Activated CD8-positive, alpha-beta memory T cell treated with anti-CD3 and anti-CD28 coated beads for 1 hour (primary cell): ENCODE results near the gene ZNF556.
"Not testable (repeated sequence)": the region's sequence is repeated elsewhere in the genome, so short reads cannot be mapped to it uniquely, and the experiment has no call there.

Experiments used
- DNase-seq, 2 donors: peaks; one replicate each; pipeline ENCODE4 v3.0.0-alpha.2; 2020; ENCODE audit warnings: low read depth in 1 of 2; ENCODE audit errors: extremely low read depth in 1 of 2

ZNF556 gene

DNA sequence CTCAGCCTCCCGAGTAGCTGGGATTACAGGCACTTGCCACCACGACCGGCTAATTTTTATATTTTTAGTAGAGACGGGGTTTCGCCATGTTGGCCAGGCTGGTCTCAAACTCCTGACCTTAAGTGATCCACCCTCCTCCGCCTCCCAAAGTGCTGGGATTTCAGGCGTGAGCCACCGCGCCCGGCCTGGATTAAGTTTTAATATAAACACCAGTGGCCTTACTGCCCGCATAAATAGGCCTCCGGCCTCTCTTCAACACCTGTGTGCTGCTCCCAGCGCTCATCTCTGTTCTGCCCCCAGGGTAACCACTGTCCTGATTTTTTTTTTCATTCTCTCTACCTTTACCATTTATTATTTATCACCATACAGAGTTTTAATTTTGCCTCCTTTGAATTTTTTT is 36.2 kb downstream of the ZNF556 start:
- not testable (repeated sequence) for DNase-seq

DNA sequence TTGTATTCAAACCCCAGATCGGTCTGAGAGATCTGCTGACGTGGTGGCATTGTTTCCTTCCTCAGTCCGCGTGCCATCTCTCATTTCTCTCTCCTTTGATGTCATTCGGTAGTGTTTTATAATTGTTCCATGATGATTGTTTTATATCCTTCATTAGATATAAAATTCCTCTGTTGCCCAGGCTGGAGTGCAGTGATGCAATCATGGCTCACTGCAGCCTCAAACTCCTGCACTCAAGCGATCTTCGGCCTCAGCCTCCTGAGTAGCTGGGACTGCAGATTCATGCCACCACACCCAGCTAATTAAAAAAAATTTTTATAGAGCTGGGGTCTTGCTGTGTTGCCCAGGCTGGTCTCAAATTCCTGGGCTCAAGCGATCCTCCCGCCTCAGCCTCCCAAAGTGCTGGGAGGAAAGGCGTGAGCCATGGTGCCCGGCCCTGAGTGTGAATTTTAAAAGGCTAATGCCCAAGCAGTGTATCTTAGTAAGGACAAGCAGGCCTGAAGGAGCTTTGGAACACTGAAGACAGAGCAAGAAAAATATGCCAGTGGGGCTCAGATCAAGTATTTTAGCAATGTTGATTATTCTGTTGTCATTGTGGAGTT is 38.9 kb downstream of the ZNF556 start:
- no peak for DNase-seq

DNA sequence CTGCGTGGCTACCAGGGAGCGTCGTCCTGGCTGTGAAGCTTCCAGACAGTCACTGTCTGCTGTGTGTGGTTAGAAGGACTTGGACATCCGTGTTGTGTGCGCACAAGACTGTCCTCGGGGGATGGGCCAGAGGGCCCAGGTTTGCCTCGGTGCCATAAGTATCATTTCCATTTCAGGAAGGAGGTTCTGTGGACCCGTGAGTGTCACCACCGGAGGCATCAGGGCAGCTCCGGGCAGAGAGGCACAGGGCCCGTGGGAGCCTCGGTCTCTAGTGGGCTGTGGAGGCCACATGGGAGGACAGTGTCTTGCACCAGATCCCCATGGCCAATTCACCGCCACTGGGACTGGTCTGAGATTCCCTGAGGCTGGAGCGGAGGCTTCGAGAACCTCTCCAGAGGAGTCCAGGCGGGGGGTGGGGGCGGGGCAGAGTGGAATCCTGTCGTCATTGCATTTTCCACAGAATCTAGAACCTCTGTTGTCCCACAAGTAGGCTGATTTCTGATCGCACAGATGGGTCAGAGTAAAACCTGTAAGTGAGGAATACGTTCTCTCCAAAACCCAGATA is 39.6 kb downstream of the ZNF556 start:
- no peak for DNase-seq

DNA sequence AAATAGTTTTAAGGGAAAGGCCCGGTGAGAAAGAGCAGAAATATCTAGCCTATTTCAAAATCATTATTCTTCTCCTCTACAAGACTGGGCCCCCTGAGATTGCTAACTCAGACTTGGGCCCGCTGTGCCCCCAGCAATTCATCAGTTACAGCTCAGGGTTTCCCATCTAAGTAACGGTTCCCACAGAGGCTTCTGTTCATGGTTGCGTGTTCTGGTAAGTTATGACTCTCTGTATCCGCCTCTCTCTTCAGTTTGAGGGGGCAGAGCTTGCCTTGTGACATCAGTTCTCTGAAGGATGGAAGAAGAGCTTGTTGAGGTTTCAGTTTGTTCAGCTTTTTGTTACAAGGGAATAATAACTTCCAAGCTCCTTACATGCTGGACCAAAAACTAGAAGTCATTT is 45.2 kb downstream of the ZNF556 start:
- no peak for DNase-seq

DNA sequence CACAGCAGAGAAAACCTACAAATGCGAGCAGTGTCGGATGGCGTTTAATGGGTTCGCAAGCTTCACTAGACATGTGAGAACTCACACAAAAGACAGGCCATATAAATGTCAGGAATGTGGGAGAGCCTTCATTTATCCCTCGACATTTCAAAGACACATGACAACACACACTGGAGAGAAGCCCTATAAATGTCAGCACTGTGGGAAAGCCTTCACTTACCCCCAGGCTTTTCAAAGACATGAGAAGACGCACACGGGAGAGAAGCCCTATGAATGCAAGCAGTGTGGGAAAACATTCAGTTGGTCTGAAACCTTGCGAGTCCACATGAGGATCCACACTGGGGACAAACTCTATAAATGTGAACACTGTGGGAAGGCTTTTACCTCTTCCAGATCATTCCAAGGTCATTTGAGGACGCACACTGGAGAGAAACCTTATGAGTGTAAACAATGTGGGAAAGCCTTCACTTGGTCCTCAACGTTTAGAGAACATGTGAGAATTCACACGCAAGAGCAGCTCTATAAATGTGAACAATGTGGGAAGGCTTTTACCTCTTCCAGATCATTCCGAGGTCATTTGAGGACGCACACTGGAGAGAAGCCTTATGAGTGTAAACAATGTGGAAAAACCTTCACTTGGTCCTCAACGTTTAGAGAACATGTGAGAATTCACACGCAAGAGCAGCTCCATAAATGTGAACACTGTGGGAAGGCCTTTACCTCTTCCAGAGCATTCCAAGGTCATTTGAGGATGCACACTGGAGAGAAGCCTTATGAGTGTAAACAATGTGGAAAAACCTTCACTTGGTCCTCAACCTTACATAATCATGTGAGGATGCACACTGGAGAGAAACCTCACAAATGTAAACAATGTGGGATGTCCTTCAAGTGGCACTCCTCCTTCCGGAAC is 50.4 kb downstream of the ZNF556 start:
- DNase-seq, result no peak

DNA sequence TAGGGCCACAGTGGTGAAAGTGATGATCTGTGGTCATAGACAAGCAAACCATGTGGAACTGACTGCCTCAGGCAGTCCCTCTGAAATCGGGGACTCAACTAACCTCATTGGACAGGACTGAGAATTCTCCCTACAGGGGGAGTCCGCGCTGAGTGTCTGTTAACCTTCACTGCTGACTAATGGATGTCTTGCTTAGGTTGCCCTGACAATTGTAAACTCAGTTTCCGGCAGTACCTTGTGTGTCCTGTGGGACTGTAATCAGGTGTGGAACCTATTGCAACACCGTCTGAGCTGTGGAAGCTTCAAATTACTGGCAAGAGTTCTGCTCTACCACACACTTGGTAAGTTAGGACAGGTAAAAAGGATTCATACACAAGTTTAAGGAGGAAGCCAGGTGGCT is 55.9 kb downstream of the ZNF556 start:
- no peak for DNase-seq

DNA sequence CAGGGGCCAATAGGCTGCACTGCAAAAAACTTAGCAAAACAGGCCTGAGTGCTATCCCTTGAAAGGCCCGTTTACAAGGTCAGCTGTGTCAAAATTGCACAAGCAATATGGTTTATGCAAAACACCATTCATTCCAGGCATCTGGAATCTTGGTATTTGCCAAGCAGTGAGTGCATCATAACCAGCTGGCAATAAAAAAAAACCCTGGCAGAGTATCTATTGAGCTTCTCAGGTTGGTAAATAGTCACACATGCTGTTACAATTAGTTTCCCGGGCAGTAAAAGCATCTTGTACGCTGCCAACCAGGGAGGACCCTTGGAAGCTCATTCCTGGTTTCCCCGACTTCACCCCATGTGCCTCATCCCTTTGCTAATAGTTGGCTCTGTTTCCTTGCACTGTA is 56.4 kb downstream of the ZNF556 start:
- no peak for DNase-seq

DNA sequence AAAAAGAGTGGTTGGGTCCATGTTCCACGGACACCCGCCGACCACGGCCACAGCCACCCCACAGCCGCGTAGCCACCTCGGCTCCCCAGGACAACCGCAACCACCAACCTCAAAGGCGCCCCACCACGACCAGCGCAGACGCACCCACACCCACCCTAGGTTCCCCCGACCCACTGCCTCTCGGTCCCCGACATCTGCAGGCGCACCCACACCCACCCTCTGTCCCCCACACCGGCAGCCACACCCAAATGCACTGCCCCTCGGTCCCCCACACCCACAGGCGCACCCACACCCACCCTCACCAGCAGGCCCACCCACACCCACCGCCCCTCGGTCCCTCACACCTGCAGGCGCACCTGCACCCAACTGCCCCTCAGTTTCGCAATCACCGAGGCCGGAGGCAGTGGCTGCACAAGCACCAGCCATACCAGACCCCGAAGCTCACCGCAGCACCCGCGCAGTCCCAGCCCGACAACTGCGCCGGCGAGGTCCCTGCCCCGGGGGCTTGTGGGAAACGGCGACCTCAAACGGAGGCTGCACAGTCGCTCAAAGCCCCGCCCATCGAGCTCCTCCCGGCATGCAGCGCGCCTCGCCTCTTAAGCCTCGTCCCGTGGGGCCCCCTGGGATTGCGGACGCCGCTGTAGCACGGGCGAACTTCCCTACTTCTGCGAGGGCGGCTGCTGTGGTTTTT is 59.4 kb downstream of the ZNF556 start:
- no peak for DNase-seq

DNA sequence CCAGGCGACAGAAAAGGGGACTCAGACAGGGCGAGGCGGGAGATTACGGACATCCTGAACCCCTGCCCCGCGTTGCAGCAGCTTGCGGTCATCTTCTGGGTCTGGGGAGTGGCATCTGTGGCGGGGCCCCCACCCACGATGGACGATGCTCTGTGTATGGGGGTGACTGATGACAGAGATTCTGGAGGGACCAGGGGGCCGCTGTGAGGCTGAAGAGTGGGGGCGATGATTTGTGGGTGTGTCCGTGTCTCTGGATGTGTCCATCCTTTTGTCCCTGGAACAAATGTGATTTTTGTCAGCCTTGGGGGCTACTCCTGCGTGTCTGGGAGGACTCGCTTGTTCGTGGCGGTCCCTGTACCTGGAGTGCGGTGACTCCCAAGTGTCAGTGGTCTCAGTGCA is 59.9 kb downstream of the ZNF556 start:
- DNase-seq, result no peak
